GM18517 (cell line): ENCODE data around the gene CCDC13.

Source experiments
- ATAC-seq: cut with Tn5 transposase; IDR thresholded peaks from one replicate; pipeline ENCODE4 v1.9.1; 2021; ENCODE audit warnings: mild to moderate bottlenecking, moderate library complexity; ENCODE audit not compliant: unreplicated experiment

The CCDC13 gene

DNA sequence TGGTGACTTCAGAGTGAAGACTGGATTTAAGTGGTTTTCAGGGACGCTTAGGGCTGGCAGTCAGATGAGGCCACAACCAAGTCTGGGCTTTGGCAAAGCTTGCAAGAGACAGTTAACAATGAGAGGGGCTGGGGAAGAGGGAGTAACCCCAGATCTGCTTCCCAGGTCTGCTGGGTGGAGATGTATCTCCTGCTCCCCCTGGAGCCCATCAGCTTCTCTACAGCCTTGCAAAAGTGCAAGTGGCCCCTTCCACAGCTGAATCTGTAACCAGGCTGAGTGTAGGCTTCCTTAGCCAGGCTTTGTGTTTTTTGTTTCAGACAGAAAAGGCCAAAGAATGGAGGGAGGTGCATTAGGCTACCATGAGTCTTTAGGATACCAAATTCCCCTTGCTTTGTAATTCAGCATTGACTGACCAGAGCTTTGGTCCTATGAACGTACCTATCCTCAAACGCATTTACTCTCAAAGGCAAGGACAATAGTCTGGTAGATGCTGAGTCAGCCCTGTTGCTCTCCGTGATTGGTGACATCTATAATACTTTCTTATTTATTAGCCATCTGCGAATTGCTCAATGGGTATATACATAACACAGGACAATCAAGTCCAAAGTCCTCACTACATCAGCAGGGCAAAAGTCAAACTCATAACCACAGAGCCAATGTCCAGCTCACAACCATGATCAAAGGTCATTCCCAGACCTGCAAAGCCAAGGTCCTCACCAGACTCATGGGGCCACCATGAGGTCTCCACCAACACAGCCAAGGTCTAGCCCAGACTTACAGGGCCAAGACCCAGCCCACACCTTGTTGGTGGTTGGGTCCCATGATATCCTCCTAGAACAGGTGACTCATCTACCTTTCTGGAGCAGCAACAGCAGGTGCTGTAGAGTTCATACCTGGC is 17.1 kb downstream of the CCDC13 start:
- ATAC-seq: no peak

GRCh38 chr3:42753757-42754156 is 19.3 kb downstream of the CCDC13 start:
- no peak for ATAC-seq

- no peak for ATAC-seq
Measured at GRCh38 chr3:42752961-42753360, 20.1 kb downstream of the CCDC13 start.

GRCh38 chr3:42752441-42752840 is 20.6 kb downstream of the CCDC13 start:
- no peak for ATAC-seq

GRCh38 chr3:42751609-42752008 is 21.4 kb downstream of the CCDC13 start:
- ATAC-seq: no peak

- no peak for ATAC-seq
Measured at GRCh38 chr3:42750834-42751233, 22.2 kb downstream of the CCDC13 start.

DNA sequence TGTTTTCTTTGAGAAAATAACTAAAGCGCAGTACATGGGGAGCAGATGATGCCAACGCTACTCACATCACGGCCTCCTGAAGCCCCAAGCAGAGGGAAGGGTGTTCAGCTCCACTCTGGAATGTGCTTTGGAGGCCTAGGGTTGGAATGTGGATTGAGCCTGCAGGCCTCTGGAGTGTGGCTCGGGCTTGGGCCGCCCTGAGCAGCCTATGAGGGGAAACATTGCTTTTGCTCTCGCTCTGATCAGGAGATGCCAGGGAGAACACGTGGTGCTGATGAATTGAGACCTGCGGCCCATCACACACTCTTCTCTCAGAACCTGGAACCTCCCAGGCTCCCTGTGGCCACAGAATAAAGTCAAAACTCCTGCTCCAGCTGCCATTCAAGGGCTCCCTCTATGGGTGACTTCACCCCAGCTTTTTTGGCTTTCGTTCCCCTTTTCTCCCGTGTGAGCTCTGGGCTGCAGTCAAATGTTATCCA is 23.3 kb downstream of the CCDC13 start:
- ATAC-seq: no peak

DNA sequence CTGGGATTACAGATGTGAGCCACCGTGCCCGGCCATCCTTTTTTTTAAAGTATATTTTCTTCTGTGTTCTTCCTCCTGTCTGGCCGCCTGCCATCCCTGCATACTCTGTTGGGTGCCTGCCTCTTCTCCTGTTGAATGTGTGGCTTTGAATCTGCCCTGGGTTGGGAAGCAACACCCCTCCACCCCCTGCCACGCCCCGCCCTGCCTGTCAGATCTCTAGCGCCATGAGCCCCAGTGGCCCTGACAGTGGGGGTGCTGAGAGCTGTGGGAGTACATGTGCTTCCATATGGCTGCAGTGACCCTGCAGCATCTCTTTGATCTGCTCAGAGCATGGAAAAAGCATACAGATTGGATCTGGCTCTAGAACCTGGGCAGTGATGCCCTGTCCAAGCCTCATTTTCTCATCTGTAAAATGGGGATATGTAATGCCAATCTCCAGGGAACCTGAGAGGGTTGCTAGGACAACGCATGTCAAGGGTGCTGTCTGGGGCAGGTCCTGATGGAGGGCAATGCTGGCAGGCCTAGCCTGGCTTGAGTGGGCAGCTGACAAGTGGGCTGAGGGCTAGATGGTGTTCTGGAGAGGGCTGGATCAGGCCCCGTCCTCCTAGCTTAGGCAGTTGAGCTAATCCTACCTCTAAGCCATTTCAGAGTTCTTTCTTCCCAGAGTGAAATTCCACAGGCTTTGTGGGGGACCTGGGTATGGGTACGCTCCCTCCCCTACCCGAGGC is 23.9 kb downstream of the CCDC13 start:
- no peak for ATAC-seq

DNA sequence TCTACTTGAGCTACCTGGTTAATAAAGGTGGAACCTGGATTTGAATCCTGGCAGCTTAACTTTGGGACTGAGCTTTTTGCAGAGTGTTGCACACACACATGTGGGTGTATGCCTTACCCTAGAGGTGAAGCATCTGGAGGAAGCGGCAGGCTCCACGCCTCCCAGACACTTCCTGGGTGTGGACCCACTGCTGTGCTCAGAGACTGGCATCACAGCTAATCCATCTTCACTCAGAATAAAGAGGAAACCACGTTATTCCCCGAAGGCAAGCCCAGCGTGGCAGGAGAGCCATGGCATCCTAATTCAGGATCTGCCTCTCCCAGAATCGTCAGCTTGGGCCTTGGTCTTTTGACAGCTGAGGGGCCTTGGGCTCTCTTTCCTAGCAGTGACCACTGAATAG is 25.5 kb downstream of the CCDC13 start:
- no peak for ATAC-seq

DNA sequence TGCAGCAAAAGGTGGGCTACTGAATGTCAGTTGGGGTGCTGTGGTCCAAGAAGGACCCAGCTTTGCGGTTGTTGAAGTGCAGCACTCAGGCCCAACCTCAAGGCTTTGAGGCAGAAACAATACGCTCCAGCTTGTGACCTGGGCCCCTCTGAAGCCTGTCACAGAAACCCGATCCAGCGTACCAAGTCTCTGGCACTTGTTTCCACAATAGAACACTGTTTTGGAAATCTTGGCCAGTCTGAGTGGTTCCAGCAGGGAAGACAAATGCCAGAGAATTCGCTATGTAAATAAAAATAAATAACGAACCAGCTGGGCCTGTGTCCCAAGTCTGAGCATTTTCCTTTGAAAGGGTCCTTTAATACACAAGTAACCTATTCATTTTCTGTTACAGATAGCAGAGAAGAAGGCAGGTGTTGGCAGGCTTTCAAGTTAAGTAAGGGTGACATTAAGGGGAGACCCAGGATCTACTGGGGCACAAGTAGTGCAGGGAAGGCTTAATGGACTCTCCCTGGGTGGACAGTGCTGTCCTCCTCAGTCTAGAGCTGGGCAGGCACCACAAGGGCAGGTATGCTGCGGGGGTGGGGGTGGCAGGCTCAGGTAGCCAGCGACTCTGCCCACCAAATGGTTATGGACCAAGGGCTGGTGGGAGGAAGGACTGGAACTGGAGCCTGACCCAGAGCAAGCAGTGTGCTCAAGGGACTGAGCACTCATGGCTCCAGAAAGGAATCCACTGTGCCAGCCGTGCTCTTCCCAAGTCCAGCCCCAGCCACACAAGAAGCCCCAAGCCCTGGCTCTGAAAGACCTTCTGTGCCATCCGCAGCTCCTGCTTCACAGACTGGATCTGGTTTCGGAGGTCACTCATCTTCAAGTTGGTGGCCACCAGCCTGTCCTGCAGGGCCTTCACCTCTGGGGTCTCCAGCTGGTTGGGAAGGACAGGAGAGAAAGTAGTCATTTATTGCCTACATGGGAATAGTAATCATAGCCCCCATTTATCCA is 26.3 kb downstream of the CCDC13 start:
- ATAC-seq: no peak

- ATAC-seq: no peak
Measured at GRCh38 chr3:42745776-42746454, 27.1 kb downstream of the CCDC13 start.

GRCh38 chr3:42745291-42745745 is 27.7 kb downstream of the CCDC13 start:
- no peak for ATAC-seq

- no peak for ATAC-seq
Measured at GRCh38 chr3:42743204-42743995, 29.7 kb downstream of the CCDC13 start.

GRCh38 chr3:42742688-42743087 is 30.4 kb downstream of the CCDC13 start:
- ATAC-seq: no peak

- no peak for ATAC-seq
Measured at GRCh38 chr3:42742259-42742658, 30.8 kb downstream of the CCDC13 start.

GRCh38 chr3:42741796-42742195 is 31.3 kb downstream of the CCDC13 start:
- ATAC-seq: no peak

GRCh38 chr3:42739401-42740158 is 33.5 kb downstream of the CCDC13 start:
- ATAC-seq: no peak

DNA sequence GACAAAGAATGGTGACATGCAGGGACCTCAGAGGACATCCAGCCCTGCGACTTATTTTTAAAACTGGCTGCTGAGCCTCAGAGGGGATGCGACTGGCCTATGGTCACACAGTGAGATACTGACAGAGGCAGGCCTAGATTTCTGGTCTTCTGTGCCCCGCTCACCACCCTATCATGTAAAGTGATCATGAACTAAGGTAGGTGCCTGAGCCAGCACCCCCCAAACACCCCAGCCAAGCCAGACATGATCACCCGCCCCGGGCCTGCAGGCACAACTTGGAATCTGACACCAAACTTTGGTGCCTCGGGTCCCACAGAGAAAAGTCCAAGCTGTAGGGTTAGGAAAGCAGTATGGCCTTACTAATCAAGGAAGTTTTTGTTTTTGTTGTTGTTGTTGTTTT is 36.5 kb downstream of the CCDC13 start:
- ATAC-seq: no peak

DNA sequence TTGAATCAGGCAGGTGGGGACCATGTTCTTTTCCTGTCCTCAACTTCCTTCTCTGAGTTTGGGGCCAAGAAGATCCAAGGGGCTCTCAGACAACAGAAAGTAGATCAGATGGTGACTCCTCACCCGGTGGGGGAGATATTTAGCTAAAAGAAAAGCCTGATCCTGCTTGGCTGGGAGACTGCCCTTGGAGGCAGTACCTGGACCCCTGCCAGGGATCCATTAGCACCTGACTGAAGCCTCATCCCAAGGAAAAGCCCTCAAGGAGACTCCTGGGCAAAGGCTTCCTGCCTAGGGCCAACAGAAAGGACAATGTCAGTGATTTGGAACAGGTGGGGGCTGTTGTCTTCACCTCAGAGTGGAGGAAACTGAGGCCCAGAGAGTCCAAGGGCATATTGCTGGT is 37.0 kb downstream of the CCDC13 start:
- no peak for ATAC-seq
